Stimulated activated naive CD4-positive, alpha-beta T cell treated with Interleukin-2 at 50 U/mL for 16 hours (primary cell): ENCODE data around the gene FCSK.
"Not testable (repeated sequence)": the region's sequence is repeated elsewhere in the genome, so short reads cannot be mapped to it uniquely, and the experiment has no call there.

Experiments used
- DNase-seq: peaks from one replicate; lab custom pipeline; 2025; lab: John Stamatoyannopoulos, UW

FCSK gene

GRCh38 chr16:70432356-70432722 is 22.1 kb upstream of the FCSK start:
- no peak for DNase-seq

- DNase-seq, result no peak
These were observed 21.5 kb upstream of the FCSK start for GRCh38 chr16:70432723-70433457.

GRCh38 chr16:70433458-70434103 is 20.8 kb upstream of the FCSK start:
- DNase-seq, result no peak

GRCh38 chr16:70434484-70435260 is 19.7 kb upstream of the FCSK start:
- no peak for DNase-seq

GRCh38 chr16:70437017-70437581 is 17.3 kb upstream of the FCSK start:
- no peak for DNase-seq

- no peak for DNase-seq
These were observed 16.5 kb upstream of the FCSK start for GRCh38 chr16:70437582-70438557.

- DNase-seq, result no peak
These were observed 15.8 kb upstream of the FCSK start for GRCh38 chr16:70438585-70438968.

GRCh38 chr16:70438969-70439862 is 15.2 kb upstream of the FCSK start, which contains the start of gene ST3GAL2:
ST3GAL2 (minus strand) TSS chr16:70439100; CDS start chr16:70398530, 40,570 bp downstream.
- DNase-seq, result peak; percentile 93

GRCh38 chr16:70440009-70440692 is 14.2 kb upstream of the FCSK start:
- no peak for DNase-seq

- DNase-seq, result no peak
These were observed 12.9 kb upstream of the FCSK start for GRCh38 chr16:70441406-70441990.

- DNase-seq, result no peak
These were observed 12.1 kb upstream of the FCSK start for GRCh38 chr16:70442344-70442743.

GRCh38 chr16:70444249-70445063 is 9.9 kb upstream of the FCSK start:
- no peak for DNase-seq

- no peak for DNase-seq
These were observed 6.3 kb upstream of the FCSK start for GRCh38 chr16:70448075-70448474.

- DNase-seq, result not testable (repeated sequence)
These were observed 4.0 kb upstream of the FCSK start for GRCh38 chr16:70450142-70451003.

- not testable (repeated sequence) for DNase-seq
These were observed 3.4 kb upstream of the FCSK start for GRCh38 chr16:70451004-70451340.

GRCh38 chr16:70453117-70453891 is 1.1 kb upstream of the FCSK start:
- no peak for DNase-seq

GRCh38 chr16:70453892-70454221 is 538 bp upstream of the FCSK start:
- DNase-seq, result no peak
